Mesendoderm (in vitro differentiated cells): ENCODE data around the gene PPP1R15A.

Experiments
- DNase-seq: peaks from one replicate; pipeline ENCODE4 v3.0.0; 2013
- H2AK5ac ChIP-seq: 2 replicates; pipeline ENCODE4 v1.6.1; 2013; ENCODE audit warnings: low read length, inconsistent platforms
- H2BK120ac ChIP-seq: 2 replicates; pipeline ENCODE4 v1.6.1; 2013; ENCODE audit warnings: low read depth, mild to moderate bottlenecking, low read length, moderate library complexity, mixed read lengths
- H2BK15ac ChIP-seq: replicated peaks from 2 replicates; pipeline ENCODE4 v1.6.1; 2013; ENCODE audit warnings: low read depth, mild to moderate bottlenecking, moderate library complexity
- H2BK5ac ChIP-seq: 2 replicates; pipeline ENCODE4 v1.6.1; 2013; ENCODE audit warnings: low read length, inconsistent platforms
- H3K18ac ChIP-seq: 2 replicates; pipeline ENCODE4 v1.6.1; 2013; ENCODE audit warnings: mild to moderate bottlenecking, low read length, mixed read lengths
- H3K23ac ChIP-seq: one replicate; pipeline ENCODE4 v1.6.1; 2013; ENCODE audit warnings: low read length
- H3K27ac ChIP-seq: 2 replicates; pipeline ENCODE4 v1.5.1; 2013; ENCODE audit warnings: low read depth, mild to moderate bottlenecking, inconsistent platforms, low read length, moderate library complexity
- H3K27me3 ChIP-seq: 2 replicates; pipeline ENCODE4 v1.6.1; 2013; ENCODE audit warnings: low read length, control low read depth, mild to moderate bottlenecking, inconsistent platforms; ENCODE audit not compliant: insufficient read depth, poor library complexity
- H3K36me3 ChIP-seq: 2 replicates; pipeline ENCODE4 v1.6.1; 2013; ENCODE audit warnings: low read length, inconsistent platforms; ENCODE audit not compliant: control insufficient read depth, insufficient read depth
- H3K4ac ChIP-seq: one replicate; pipeline ENCODE4 v1.6.1; 2013; ENCODE audit warnings: low read depth, mild to moderate bottlenecking, low read length, moderate library complexity
- H3K4me1 ChIP-seq: 2 replicates; pipeline ENCODE4 v1.6.1; 2013; ENCODE audit warnings: low read depth, low read length, inconsistent platforms; ENCODE audit not compliant: control insufficient read depth
- H3K4me2 ChIP-seq: 2 replicates; pipeline ENCODE4 v1.6.1; 2013; ENCODE audit warnings: low read length
- H3K4me3 ChIP-seq: 2 replicates; pipeline ENCODE4 v1.5.1; 2013; ENCODE audit warnings: mild to moderate bottlenecking, low read length
- H3K56ac ChIP-seq: one replicate; pipeline ENCODE4 v1.6.1; 2013; ENCODE audit warnings: low read length
- H3K79me1 ChIP-seq: 2 replicates; pipeline ENCODE4 v1.6.1; 2013; ENCODE audit warnings: low read length, inconsistent platforms
- H3K79me2 ChIP-seq: 2 replicates; pipeline ENCODE4 v1.6.1; 2013; ENCODE audit warnings: mild to moderate bottlenecking, low read length; ENCODE audit not compliant: control insufficient read depth, insufficient read depth
- H3K9ac ChIP-seq: 2 replicates; pipeline ENCODE4 v1.6.1; 2013; ENCODE audit warnings: low read length, inconsistent platforms
- H4K5ac ChIP-seq: one replicate; pipeline ENCODE4 v1.6.1; 2013; ENCODE audit warnings: low read length
- H4K8ac ChIP-seq: one replicate; pipeline ENCODE4 v1.6.1; 2013; ENCODE audit warnings: low read depth, mild to moderate bottlenecking, control low read depth, low read length, moderate library complexity
- WGBS: extraction: QIAGEN DNeasy Blood & Tissue Kit; methylation state at CpG from one replicate; pipeline ENCODE4 v1.1.7; 2013; ENCODE audit warnings: low lambda C conversion rate, missing lambda C conversion rate; ENCODE audit not compliant: insufficient coverage; ENCODE audit errors: extremely low coverage; 5-methylcytosine and 5-hydroxymethylcytosine counted together

PPP1R15A gene

GRCh38 chr19:48852292-48852691 is 19.9 kb upstream of the PPP1R15A start:
- Histone ChIP-seq H3K9ac (no peak overlapping the region), H2BK120ac (no peak overlapping the region), H2AK5ac (no peak overlapping the region), H3K4ac (no peak overlapping the region), H3K23ac (no peak overlapping the region), H3K79me2 (no peaks in the 10 kb centered on the region), H3K27me3 (no peaks in the 10 kb centered on the region), H3K36me3 (no peaks in the 10 kb centered on the region), H3K27ac (no peak overlapping the region), H3K4me1 (no peaks in the 10 kb centered on the region), H4K8ac (no peak overlapping the region), H2BK5ac (no peak overlapping the region), H2BK15ac (no peak overlapping the region), H3K18ac (no peak overlapping the region), H3K79me1 (no peaks in the 10 kb centered on the region), H4K5ac (no peak overlapping the region), H3K56ac (no peak overlapping the region), H3K4me2 (no peak overlapping the region), H3K4me3 (no peak overlapping the region)
- no CpG with 5 or more reads among the region's 4 CpGs for WGBS
- DNase-seq = no peak

- Histone ChIP-seq H4K5ac (no peak overlapping the region), H2BK120ac (no peak overlapping the region), H3K23ac (no peak overlapping the region), H3K9ac (no peak overlapping the region), H3K18ac (no peak overlapping the region), H3K36me3 (no peaks in the 10 kb centered on the region), H4K8ac (no peak overlapping the region), H2BK15ac (no peak overlapping the region), H3K4ac (no peak overlapping the region), H3K4me2 (no peak overlapping the region), H3K4me3 (no peak overlapping the region), H3K79me2 (no peaks in the 10 kb centered on the region), H2BK5ac (no peak overlapping the region), H3K56ac (no peak overlapping the region), H3K4me1 (no peaks in the 10 kb centered on the region), H2AK5ac (no peak overlapping the region), H3K27ac (no peak overlapping the region), H3K79me1 (no peaks in the 10 kb centered on the region), H3K27me3 (no peaks in the 10 kb centered on the region)
- no peak for DNase-seq
- WGBS = no CpG with 5 or more reads among the region's 8 CpGs
These were observed 18.7 kb upstream of the PPP1R15A start for GRCh38 chr19:48853483-48853882.

GRCh38 chr19:48854103-48854502 is 18.1 kb upstream of the PPP1R15A start:
- no peak overlapping the region for H3K27ac ChIP-seq
- H3K9ac ChIP-seq = no peak overlapping the region
- no peaks in the 10 kb centered on the region for H3K36me3 ChIP-seq
- no peak overlapping the region for H3K23ac ChIP-seq
- no peak overlapping the region for H2BK5ac ChIP-seq
- H4K8ac ChIP-seq = no peak overlapping the region
- no peaks in the 10 kb centered on the region for H3K79me2 ChIP-seq
- no peak overlapping the region for H2BK15ac ChIP-seq
- no peak overlapping the region for H3K4me2 ChIP-seq
- H3K4me3 ChIP-seq = no peak overlapping the region
- no peak overlapping the region for H3K4ac ChIP-seq
- H3K18ac ChIP-seq = no peak overlapping the region
- no peaks in the 10 kb centered on the region for H3K4me1 ChIP-seq
- H3K56ac ChIP-seq = no peak overlapping the region
- no peaks in the 10 kb centered on the region for H3K79me1 ChIP-seq
- H2BK120ac ChIP-seq = no peak overlapping the region
- WGBS = no CpG with 5 or more reads among the region's 7 CpGs
- no peak overlapping the region for H4K5ac ChIP-seq
- no peaks in the 10 kb centered on the region for H3K27me3 ChIP-seq
- DNase-seq = no peak
- H2AK5ac ChIP-seq = no peak overlapping the region

- Histone ChIP-seq H2BK15ac (no peak overlapping the region), H3K4me2 (no peak overlapping the region), H3K9ac (no peak overlapping the region), H3K27ac (no peak overlapping the region), H3K27me3 (no peaks in the 10 kb centered on the region), H3K18ac (no peak overlapping the region), H3K36me3 (no peaks in the 10 kb centered on the region), H3K23ac (no peak overlapping the region), H3K56ac (no peak overlapping the region), H3K4ac (no peak overlapping the region), H4K5ac (no peak overlapping the region), H2BK5ac (no peak overlapping the region), H2AK5ac (no peak overlapping the region), H3K4me3 (no peak overlapping the region), H2BK120ac (no peak overlapping the region), H3K4me1 (no peaks in the 10 kb centered on the region), H3K79me1 (no peaks in the 10 kb centered on the region), H4K8ac (no peak overlapping the region), H3K79me2 (no peaks in the 10 kb centered on the region)
- 100% methylated on average over 3 of the region's 6 CpGs for WGBS
- no peak for DNase-seq
These were observed 15.3 kb upstream of the PPP1R15A start for GRCh38 chr19:48856921-48857320.

GRCh38 chr19:48858984-48859710 is 13.1 kb upstream of the PPP1R15A start:
- H3K27ac ChIP-seq = no peak overlapping the region
- DNase-seq = no peak

More at GRCh38 chr19:48858984-48859710, 13.1 kb upstream of the PPP1R15A start:
- Histone ChIP-seq H3K79me2 (no peaks in the 10 kb centered on the region), H3K9ac (no peak overlapping the region), H3K4me1 (no peaks in the 10 kb centered on the region), H2BK15ac (no peak overlapping the region), H2AK5ac (no peak overlapping the region), H4K5ac (no peak overlapping the region), H3K4me3 (no peak overlapping the region), H4K8ac (no peak overlapping the region), H2BK120ac (no peak overlapping the region), H3K27me3 (no peaks in the 10 kb centered on the region), H3K79me1 (no peaks in the 10 kb centered on the region), H3K4ac (no peak overlapping the region), H3K23ac (no peak overlapping the region), H3K4me2 (no peak overlapping the region), H2BK5ac (no peak overlapping the region), H3K36me3 (no peaks in the 10 kb centered on the region), H3K18ac (no peak overlapping the region), H3K56ac (no peak overlapping the region)
- WGBS = no CpG with 5 or more reads among the region's 34 CpGs
